AG09309 (cell line): ENCODE measurements around the gene BCL11A.

Experiments used
- DNase-seq: peaks from one replicate; pipeline ENCODE4 v3.0.0-alpha.2; 2010; ENCODE audit warnings: low read depth
- H3K4me3 ChIP-seq: 2 replicates; pipeline ENCODE4 v1.5.1; 2011; ENCODE audit warnings: mild to moderate bottlenecking, low read depth, low read length, moderate library complexity; ENCODE audit not compliant: control insufficient read depth
- TF ChIP-seq, protein P1 (sequence below): IDR thresholded peaks from 2 replicates; pipeline ENCODE4 v1.5.1; 2011; ENCODE audit warnings: mild to moderate bottlenecking, low read depth, low read length, inconsistent platforms; ENCODE audit not compliant: insufficient read depth, control insufficient read depth; ENCODE audit errors: missing control alignments

The BCL11A gene

DNA sequence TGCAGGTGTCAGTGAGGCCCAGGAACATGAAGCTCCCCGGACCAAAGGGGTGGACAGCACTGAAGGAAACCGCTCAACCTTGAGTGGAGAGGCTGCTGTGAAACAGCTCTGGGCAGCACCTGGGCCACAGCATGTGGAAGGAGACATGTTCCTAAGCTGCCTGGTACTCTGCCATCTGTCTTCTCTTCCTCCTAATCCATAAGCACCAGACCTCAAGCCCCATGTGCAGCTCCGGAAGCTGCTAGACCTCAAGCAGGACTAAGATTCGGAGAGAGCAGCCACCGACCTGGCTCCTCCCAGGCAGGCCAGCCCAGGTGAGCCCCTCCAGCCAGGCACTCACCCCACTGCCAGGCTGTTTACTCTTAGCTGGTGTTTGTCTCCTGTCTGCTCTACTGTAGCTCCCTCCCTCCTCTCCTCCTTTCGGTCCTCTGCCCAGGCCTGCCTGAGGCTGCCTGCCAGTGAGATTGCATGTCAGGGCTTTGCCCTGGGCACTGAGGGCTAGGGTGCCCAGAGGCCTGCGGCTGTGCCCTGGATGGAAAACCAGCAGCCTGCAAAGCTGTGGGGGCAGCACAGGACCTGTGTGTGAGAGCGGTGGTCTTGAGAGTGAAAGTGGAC, 53.7 kb downstream of the BCL11A start:
- no peak overlapping the region for H3K4me3 ChIP-seq
- TF ChIP-seq, protein P1, sequence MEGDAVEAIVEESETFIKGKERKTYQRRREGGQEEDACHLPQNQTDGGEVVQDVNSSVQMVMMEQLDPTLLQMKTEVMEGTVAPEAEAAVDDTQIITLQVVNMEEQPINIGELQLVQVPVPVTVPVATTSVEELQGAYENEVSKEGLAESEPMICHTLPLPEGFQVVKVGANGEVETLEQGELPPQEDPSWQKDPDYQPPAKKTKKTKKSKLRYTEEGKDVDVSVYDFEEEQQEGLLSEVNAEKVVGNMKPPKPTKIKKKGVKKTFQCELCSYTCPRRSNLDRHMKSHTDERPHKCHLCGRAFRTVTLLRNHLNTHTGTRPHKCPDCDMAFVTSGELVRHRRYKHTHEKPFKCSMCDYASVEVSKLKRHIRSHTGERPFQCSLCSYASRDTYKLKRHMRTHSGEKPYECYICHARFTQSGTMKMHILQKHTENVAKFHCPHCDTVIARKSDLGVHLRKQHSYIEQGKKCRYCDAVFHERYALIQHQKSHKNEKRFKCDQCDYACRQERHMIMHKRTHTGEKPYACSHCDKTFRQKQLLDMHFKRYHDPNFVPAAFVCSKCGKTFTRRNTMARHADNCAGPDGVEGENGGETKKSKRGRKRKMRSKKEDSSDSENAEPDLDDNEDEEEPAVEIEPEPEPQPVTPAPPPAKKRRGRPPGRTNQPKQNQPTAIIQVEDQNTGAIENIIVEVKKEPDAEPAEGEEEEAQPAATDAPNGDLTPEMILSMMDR = no peak
- no peak for DNase-seq

DNA sequence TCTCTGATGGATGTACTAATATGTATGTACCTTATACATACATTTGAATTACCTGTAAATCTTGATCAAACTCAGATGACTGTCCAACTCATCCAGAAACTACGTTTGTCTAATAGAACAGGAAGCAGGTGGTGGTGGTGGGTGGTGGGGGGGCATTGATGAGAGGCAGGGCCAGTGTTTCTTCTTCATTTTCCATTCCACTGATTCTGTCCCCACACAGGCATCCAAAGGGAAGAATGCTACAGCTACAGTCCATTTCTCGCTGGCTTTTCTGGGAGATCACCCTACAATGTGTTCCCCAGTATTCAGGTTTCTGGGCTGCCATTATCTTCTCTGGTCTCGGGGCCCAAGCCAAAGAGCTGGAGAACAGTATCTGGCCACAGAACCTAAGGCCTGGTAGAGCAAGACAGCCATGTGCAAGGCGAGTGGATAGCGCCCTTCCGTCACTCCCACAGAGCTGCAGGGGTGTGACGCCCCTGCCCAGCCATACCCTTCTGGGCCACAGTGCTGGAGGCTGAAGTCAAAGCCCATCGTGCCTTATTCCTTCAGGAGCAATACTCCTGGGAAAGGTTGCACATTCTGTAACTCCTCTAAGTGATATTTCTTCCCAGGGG, 54.5 kb downstream of the BCL11A start:
- no peak overlapping the region for H3K4me3 ChIP-seq
- TF ChIP-seq, protein P1 = no peak
- no peak for DNase-seq

- DNase-seq = no peak
- TF ChIP-seq, protein P1 = no peak
Observed at GRCh38 chr2:60498127-60498815, 55.2 kb downstream of the BCL11A start.

GRCh38 chr2:60497500-60497899, 56.0 kb downstream of the BCL11A start:
- TF ChIP-seq, protein P1 = no peak
- H3K4me3 ChIP-seq = no peak overlapping the region
- DNase-seq = no peak

More at GRCh38 chr2:60498127-60498815, 55.2 kb downstream of the BCL11A start:
- H3K4me3 ChIP-seq = no peak overlapping the region

- no peak overlapping the region for H3K4me3 ChIP-seq
- TF ChIP-seq, protein P1 = no peak
- DNase-seq = no peak
Observed at GRCh38 chr2:60496956-60497355, 56.5 kb downstream of the BCL11A start.

DNA sequence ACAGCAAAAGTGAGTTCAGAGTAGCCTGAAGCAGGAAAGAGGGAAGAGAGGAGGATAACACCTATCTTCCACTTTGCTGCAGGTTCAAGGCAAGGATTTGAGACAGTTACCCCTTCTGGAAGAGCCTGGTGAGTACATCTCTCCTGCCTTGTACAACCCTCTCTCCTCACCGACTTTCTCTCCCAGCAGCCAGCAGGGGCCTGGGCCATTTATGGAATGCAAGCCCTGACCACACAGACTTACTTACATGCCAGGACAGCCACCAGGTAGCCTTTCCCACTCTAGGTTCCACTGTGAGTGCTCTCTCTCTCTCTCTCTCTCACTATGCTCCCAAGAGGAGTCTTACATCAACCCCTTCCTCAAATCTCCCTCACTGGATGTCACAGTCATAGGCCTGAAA, 57.0 kb downstream of the BCL11A start:
- DNase-seq = no peak
- TF ChIP-seq, protein P1 = no peak
- H3K4me3 ChIP-seq = no peak overlapping the region
